H9 (cell line): ENCODE results near the gene SGIP1. TPM values are rescaled to one million over a fixed set of nuclear protein-coding genes. Genes with fewer than 3 reads are reported as not detected.

ENCODE experiments used
- DNase-seq: peaks from one replicate; pipeline ENCODE4 v3.0.0-alpha.2; 2017
- H2AFZ ChIP-seq: one replicate; pipeline ENCODE4 v1.6.1; 2013; ENCODE audit warnings: mild to moderate bottlenecking, low read length, control low read depth, moderate library complexity
- H2AK5ac ChIP-seq: 2 replicates; pipeline ENCODE4 v1.6.1; 2013; ENCODE audit warnings: low read length, control low read depth, mixed read lengths; ENCODE audit not compliant: insufficient read length
- H2BK120ac ChIP-seq: one replicate; pipeline ENCODE4 v1.6.1; 2013; ENCODE audit warnings: low read depth, mild to moderate bottlenecking, low read length, control low read depth, inconsistent platforms; ENCODE audit not compliant: poor library complexity, severe bottlenecking
- H2BK12ac ChIP-seq: 2 replicates; pipeline ENCODE4 v1.6.1; 2013; ENCODE audit warnings: low read length, control low read depth, mixed read lengths, low read depth; ENCODE audit not compliant: insufficient read length
- H2BK15ac ChIP-seq: 2 replicates; pipeline ENCODE4 v1.6.1; 2013; ENCODE audit warnings: low read depth, low read length, control low read depth
- H2BK20ac ChIP-seq: one replicate; pipeline ENCODE4 v1.6.1; 2013; ENCODE audit warnings: low read depth, mild to moderate bottlenecking, low read length, control low read depth, inconsistent platforms; ENCODE audit not compliant: poor library complexity, severe bottlenecking
- H2BK5ac ChIP-seq: 2 replicates; pipeline ENCODE4 v1.6.1; 2013; ENCODE audit warnings: low read length, control low read depth, mixed read lengths; ENCODE audit not compliant: insufficient read length
- H3K14ac ChIP-seq: 2 replicates; pipeline ENCODE4 v1.6.1; 2013; ENCODE audit warnings: low read length, control low read depth; ENCODE audit not compliant: insufficient read depth
- H3K18ac ChIP-seq: 2 replicates; pipeline ENCODE4 v1.6.1; 2013; ENCODE audit warnings: low read depth, mild to moderate bottlenecking, mixed read lengths, low read length, control low read depth; ENCODE audit not compliant: insufficient read length
- H3K23ac ChIP-seq: 2 replicates; pipeline ENCODE4 v1.6.1; 2013; ENCODE audit warnings: low read length, control low read depth, mixed read lengths, low read depth; ENCODE audit not compliant: insufficient read length
- H3K23me2 ChIP-seq: 2 replicates; pipeline ENCODE4 v1.6.1; 2013; ENCODE audit warnings: low read depth, mild to moderate bottlenecking, mixed read lengths, low read length, control low read depth; ENCODE audit not compliant: insufficient read length, poor library complexity, severe bottlenecking
- H3K27ac ChIP-seq: 2 replicates; pipeline ENCODE4 v1.5.1; 2013; ENCODE audit warnings: low read length, control low read depth, mixed read lengths, low read depth; ENCODE audit not compliant: insufficient read length
- H3K27me3 ChIP-seq: 2 replicates; pipeline ENCODE4 v1.6.1; 2013; ENCODE audit warnings: low read length, control low read depth, inconsistent platforms; ENCODE audit not compliant: insufficient read depth
- H3K4ac ChIP-seq: 2 replicates; pipeline ENCODE4 v1.6.1; 2013; ENCODE audit warnings: low read depth, mild to moderate bottlenecking, control low read depth, inconsistent platforms, low read length, moderate library complexity
- H3K4me1 ChIP-seq: 2 replicates; pipeline ENCODE4 v1.6.1; 2013; ENCODE audit warnings: low read length, control low read depth, inconsistent platforms; ENCODE audit not compliant: insufficient read depth
- H3K4me2 ChIP-seq: 2 replicates; pipeline ENCODE4 v1.6.1; 2013; ENCODE audit warnings: low read length, control low read depth, mixed read lengths; ENCODE audit not compliant: insufficient read length, insufficient read depth
- H3K56ac ChIP-seq: 2 replicates; pipeline ENCODE4 v1.6.1; 2013; ENCODE audit warnings: low read depth, mild to moderate bottlenecking, mixed read lengths, low read length, control low read depth; ENCODE audit not compliant: insufficient read length
- H3K79me1 ChIP-seq: 2 replicates; pipeline ENCODE4 v1.6.1; 2013; ENCODE audit warnings: low read depth, mild to moderate bottlenecking, moderate library complexity, low read length, control low read depth, inconsistent platforms; ENCODE audit not compliant: insufficient read depth, poor library complexity, severe bottlenecking
- H3K79me2 ChIP-seq: 2 replicates; pipeline ENCODE4 v1.6.1; 2013; ENCODE audit warnings: low read length, control low read depth, inconsistent platforms; ENCODE audit not compliant: insufficient read depth
- H3K9ac ChIP-seq: 2 replicates; pipeline ENCODE4 v1.6.1; 2013; ENCODE audit warnings: low read length, control low read depth, mixed read lengths; ENCODE audit not compliant: insufficient read length; ENCODE audit errors: extremely low read depth
- H3K9me3 ChIP-seq: one replicate; pipeline ENCODE4 v1.6.1; 2013; ENCODE audit warnings: low read depth, low read length, inconsistent platforms; ENCODE audit not compliant: control insufficient read depth
- H3T11ph ChIP-seq: one replicate; pipeline ENCODE4 v1.6.1; 2013; ENCODE audit warnings: mild to moderate bottlenecking, low read length, control low read depth, inconsistent platforms
- H4K20me1 ChIP-seq: one replicate; pipeline ENCODE4 v1.6.1; 2013; ENCODE audit not compliant: control insufficient read depth, insufficient read length, insufficient read depth
- H4K5ac ChIP-seq: 2 replicates; pipeline ENCODE4 v1.6.1; 2013; ENCODE audit warnings: low read depth, mild to moderate bottlenecking, mixed read lengths, low read length, control low read depth; ENCODE audit not compliant: insufficient read length
- H4K8ac ChIP-seq: replicated peaks from 2 replicates; pipeline ENCODE4 v1.6.1; 2013; ENCODE audit warnings: low read length, control low read depth, mixed read lengths, low read depth; ENCODE audit not compliant: insufficient read length
- H4K91ac ChIP-seq: 2 replicates; pipeline ENCODE4 v1.6.1; 2013; ENCODE audit warnings: low read depth, mild to moderate bottlenecking, moderate library complexity, mixed read lengths, low read length, control low read depth; ENCODE audit not compliant: insufficient read length
- H3K27ac Mint-ChIP-seq, 3 experiments: 2 replicates in 2 of 3; 3 replicates in 1 of 3; pipeline ENCODE4 v1.8.0; 2020 to 2021; ENCODE audit warnings: mixed read lengths in 3 of 3, mild to moderate bottlenecking in 1 of 3, moderate library complexity in 1 of 3
- H3K27me3 Mint-ChIP-seq: 2 replicates; pipeline ENCODE4 v1.8.0; 2021; ENCODE audit warnings: low read depth, mild to moderate bottlenecking, moderate library complexity, mixed read lengths
- H3K36me3 Mint-ChIP-seq, 3 experiments: 2 replicates in 2 of 3; 3 replicates in 1 of 3; pipeline ENCODE4 v1.8.0; 2020 to 2021; ENCODE audit warnings: low read depth in 3 of 3, mixed read lengths in 3 of 3; ENCODE audit not compliant: insufficient read depth in 1 of 3
- H3K4me1 Mint-ChIP-seq, 2 experiments: 2 replicates each; pipeline ENCODE4 v1.8.0; 2020; ENCODE audit warnings: mixed read lengths in 2 of 2
- H3K4me3 Mint-ChIP-seq, 2 experiments: 2 replicates in 1 of 2; 3 replicates in 1 of 2; pipeline ENCODE4 v1.8.0; 2020 to 2021; ENCODE audit warnings: mild to moderate bottlenecking in 2 of 2, mixed read lengths in 2 of 2, moderate library complexity in 1 of 2
- H3K9me3 Mint-ChIP-seq, 2 experiments: 2 replicates in 1 of 2; 3 replicates in 1 of 2; pipeline ENCODE4 v1.8.0; 2020; ENCODE audit warnings: mild to moderate bottlenecking in 2 of 2, mixed read lengths in 2 of 2, moderate library complexity in 1 of 2
- CTCF ChIP-seq: fragments of 200-600 bp; sonication (generic); conservative IDR thresholded peaks from 3 replicates; pipeline ENCODE4 v1.8.0; 2021; ENCODE audit warnings: antibody characterized with exemption, mild to moderate bottlenecking
- WGBS: extraction: QIAGEN DNeasy Blood & Tissue Kit; methylation state at CpG from one replicate; pipeline ENCODE4 v1.1.7; 2013; ENCODE audit warnings: missing lambda C conversion rate, low lambda C conversion rate, mixed read lengths; ENCODE audit not compliant: insufficient read length; ENCODE audit errors: extremely low coverage; 5-methylcytosine and 5-hydroxymethylcytosine counted together
- total RNA-seq: library from RNA; stranded (reverse); gene quantifications from 2 replicates; pipeline ENCODE4 v1.2.1, GENCODE V29; 2021

SGIP1 gene
- total RNA-seq, 1 experiment from 2014 or later, result 1.5 TPM

- Histone ChIP-seq H2BK20ac (no peak overlapping the region), H2BK120ac (no peak overlapping the region), H3T11ph (no peak overlapping the region), H3K79me1 (no peaks in the 10 kb centered on the region), H4K20me1 (no peaks in the 10 kb centered on the region), H2BK12ac (no peak overlapping the region), H2BK5ac (no peak overlapping the region), H3K14ac (no peak overlapping the region), H2AFZ (no peak overlapping the region), H3K4ac (no peak overlapping the region), H4K5ac (no peak overlapping the region), H2AK5ac (no peak overlapping the region), H3K4me1 (no peaks in the 10 kb centered on the region), H3K9me3 (no peaks in the 10 kb centered on the region), H4K8ac (no peak overlapping the region), H3K23me2 (no peaks in the 10 kb centered on the region), H4K91ac (no peak overlapping the region), H3K23ac (no peak overlapping the region), H3K56ac (no peak overlapping the region), H2BK15ac (no peak overlapping the region), H3K18ac (no peak overlapping the region), H3K9ac (no peak overlapping the region), H3K79me2 (no peaks in the 10 kb centered on the region), H3K27me3 (no peaks in the 10 kb centered on the region), H3K27ac (no peak overlapping the region), H3K4me2 (no peak overlapping the region)
- Mint-ChIP-seq H3K4me3 (no peak overlapping the region), H3K27me3 (no peaks in the 10 kb centered on the region), H3K9me3 (peaks cover 3% of the 10 kb centered on the region in 2 experiments), H3K36me3 (peaks cover under 1 to 3% (median 2%) of the 10 kb centered on the region in 3 experiments; a peak in 4 of 7 replicates), H3K27ac (no peak overlapping the region), H3K4me1 (peaks cover 5 to 11% of the 10 kb centered on the region in 2 experiments)
- no peak for DNase-seq
- no CpG with 5 or more reads among the region's 2 CpGs for WGBS
- TF ChIP-seq CTCF, result no peak
Measured at GRCh38 chr1:66774438-66774837, 240.5 kb downstream of the SGIP1 start.
